Keratinocyte (primary cell): Measurements from ENCODE around the gene DELE1.

ENCODE experiments used
- EZH2 ChIP-seq: IDR thresholded peaks from one replicate; pipeline ENCODE4 v1.6.1; 2012; ENCODE audit warnings: inconsistent platforms, mild to moderate bottlenecking, low read length, moderate library complexity
- TF ChIP-seq, protein P1 (sequence below), 3 experiments: IDR thresholded peaks in 1 of 3; conservative IDR thresholded peaks in 1 of 3; optimal IDR thresholded peaks in 1 of 3; 2 replicates in 2 of 3; 3 replicates in 1 of 3; pipeline versions ENCODE3 to v1.5.1; 2011; ENCODE audit warnings: low read length in 3 of 3, mild to moderate bottlenecking in 3 of 3, moderate library complexity in 2 of 3, control low read depth in 1 of 3, inconsistent platforms in 1 of 3; ENCODE audit not compliant: insufficient read depth in 2 of 3; ENCODE audit errors: extremely low read depth in 1 of 3

DNA sequence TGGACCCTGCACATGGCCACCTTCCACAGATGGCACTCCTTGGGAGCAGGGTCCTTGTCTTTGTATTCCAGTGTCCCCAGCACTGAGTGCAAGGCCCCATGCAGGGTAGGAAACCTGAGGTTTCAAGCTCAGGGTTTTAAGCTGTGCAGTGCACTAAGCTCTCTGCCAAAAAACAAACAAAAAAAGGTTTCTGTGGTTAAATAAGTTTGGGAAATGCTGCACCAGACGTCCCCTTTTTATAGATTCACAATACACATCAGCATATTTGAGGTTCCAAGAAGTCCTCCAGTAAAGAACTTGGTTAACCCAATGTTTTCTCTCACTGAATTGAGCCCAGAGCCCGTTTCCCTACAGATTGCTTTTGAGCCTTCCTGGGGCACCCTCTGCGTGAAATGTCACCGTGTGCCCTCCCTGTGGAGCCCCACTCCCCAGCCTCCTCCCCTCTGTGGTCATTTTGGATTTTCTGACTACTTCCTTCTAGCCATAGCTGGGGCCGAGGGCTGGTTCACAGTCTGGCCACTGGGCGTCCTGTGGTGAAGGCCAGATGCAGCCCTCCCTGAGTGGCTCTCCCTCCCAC is 17.1 kb downstream of the DELE1 start:
- TF ChIP-seq, protein P1, sequence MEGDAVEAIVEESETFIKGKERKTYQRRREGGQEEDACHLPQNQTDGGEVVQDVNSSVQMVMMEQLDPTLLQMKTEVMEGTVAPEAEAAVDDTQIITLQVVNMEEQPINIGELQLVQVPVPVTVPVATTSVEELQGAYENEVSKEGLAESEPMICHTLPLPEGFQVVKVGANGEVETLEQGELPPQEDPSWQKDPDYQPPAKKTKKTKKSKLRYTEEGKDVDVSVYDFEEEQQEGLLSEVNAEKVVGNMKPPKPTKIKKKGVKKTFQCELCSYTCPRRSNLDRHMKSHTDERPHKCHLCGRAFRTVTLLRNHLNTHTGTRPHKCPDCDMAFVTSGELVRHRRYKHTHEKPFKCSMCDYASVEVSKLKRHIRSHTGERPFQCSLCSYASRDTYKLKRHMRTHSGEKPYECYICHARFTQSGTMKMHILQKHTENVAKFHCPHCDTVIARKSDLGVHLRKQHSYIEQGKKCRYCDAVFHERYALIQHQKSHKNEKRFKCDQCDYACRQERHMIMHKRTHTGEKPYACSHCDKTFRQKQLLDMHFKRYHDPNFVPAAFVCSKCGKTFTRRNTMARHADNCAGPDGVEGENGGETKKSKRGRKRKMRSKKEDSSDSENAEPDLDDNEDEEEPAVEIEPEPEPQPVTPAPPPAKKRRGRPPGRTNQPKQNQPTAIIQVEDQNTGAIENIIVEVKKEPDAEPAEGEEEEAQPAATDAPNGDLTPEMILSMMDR (optimal IDR thresholded peaks at IDR 0.05 in 1 of 3, IDR thresholded peaks at IDR 0.05 in 1 of 3, conservative IDR thresholded peaks at IDR 0.05 in 1 of 3; ENCODE audit: extremely low read depth in 1 of 3, insufficient read depth in 2 of 3, low read length in 3 of 3), result no peak
- no peak for TF ChIP-seq EZH2
